HG03571 (cell line): ENCODE results near the gene TNFRSF6B.
"Not testable (repeated sequence)": the region's sequence is repeated elsewhere in the genome, so short reads cannot be mapped to it uniquely, and the experiment has no call there.

Source experiments
- ATAC-seq: cut with Tn5 transposase; IDR thresholded peaks from one replicate; pipeline ENCODE4 v1.9.1; 2021; ENCODE audit not compliant: unreplicated experiment

Gene TNFRSF6B

DNA sequence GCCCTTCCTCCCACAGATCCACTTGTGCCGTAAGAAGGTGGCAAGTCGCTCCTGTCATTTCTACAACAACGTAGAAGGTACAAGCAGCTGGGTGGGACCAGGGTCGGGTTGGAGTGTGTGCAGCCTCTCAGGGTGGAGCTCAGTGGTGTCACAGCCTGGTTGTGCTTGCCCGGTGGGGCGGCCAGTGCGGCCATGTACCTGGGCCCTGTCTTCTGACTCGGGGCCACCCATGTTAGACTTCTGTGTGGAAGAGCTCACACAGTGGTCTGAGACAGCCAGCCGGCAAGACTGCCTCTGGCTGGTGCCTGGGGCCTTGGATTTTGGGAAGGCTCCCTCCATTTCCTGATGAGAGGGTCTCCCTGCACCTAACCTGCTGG is 33.7 kb upstream of the TNFRSF6B start:
- ATAC-seq: no peak

DNA sequence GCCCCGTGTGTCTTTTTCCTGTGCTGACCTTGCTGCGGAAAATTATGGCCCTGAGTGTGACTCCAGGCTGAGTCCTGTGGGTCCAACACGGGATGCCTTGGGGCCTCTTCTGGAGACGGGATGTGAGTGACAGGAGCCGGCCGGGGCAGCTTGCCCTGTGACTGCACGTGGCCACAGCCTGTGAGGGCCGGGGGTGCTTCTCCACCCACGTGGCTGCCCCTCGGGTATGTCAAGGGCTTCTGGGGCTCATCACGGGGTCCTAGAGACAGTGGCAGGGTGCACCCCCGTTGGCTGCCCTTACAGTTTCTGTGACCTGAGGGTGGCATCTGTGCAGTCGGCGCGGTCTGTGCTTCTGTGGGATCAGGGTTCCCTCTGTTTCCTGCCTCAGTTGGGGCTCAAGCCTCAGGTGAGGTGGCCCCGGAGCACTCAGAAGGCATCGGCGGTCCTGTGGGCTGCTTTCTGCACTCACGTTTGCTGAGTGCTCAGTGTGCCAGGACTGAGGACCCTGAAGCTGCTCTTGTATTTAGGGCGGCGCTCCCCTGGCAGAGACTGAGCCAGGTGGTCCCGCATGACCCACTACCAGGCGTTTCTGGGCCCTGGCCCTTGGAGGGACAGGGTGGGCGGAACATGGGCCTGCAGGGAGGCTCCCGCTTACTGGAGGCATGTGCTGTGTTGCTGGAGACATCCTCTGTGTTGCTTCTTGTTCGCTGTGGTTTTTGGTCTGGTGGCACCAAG is 33.0 kb upstream of the TNFRSF6B start:
- ATAC-seq: no peak

DNA sequence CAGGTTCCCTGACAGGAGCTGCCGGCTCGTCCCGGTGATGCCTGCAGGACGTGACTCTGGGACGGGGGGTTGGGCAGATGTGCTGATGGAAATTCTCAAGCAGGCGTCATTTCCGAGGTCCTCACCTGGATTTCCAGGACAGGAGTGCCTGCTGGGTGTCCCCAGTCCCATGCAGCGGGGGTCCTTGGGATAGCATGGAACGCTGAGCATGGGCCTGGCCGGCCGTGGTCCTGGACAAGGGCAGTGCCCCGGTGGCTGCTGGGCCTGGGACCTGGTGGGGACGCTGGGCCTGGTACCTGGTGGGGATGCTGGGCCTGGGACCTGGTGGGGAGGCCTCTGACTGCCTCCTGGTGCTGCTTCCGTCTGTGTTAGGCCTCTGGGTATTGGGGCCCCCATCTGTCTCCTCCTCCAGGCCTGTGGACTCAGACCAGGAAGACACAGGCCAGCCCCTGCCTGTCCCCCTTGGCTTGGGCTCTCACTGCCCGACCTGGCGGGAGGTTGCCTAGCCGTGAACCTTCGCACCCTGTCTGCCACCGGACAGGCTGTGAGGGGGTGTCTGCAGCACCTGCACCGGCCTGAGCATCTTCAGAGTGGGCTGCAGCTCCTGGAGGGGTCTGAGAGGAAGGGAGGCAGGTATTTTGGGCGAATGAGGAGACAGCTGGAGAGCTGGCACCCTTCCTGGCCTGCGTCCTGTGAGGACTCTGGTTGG is 32.2 kb upstream of the TNFRSF6B start:
- no peak for ATAC-seq

DNA sequence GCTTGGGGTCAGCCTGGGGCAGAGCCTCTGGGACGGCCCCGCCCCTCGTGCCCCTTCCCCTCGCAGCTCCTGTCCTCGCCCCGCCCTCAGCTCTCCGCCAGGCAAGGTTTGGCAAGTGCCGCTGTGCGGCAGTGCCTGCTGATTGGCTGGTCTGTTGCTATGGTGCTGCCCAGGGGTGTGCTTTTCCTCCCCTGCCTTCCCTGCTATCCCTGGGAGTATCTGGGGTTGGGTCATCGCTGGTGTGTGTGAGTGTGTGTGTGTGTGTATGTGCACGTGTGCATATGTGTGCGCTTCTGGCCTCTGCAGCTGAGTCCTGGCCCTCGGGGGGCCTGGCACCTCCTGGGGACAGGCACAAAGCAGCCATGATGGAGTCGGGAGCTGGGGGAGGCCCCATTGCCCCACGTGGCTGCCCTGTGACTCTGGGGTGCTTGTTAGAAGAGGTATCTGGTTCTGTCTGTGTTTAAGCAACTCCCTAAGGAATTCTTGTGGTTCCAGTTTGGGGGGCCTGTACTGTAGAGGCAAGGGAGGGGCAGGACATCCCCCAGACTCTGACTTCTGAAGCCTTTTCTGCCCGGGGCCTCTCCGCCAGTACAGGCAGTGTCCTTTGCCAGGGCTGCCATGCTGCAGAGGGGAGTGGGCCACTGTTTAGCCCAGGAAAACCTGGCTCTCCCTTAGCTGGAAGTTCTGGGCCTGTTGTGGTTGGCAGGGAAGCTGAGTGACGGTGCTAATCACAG is 31.4 kb upstream of the TNFRSF6B start:
- no peak for ATAC-seq

DNA sequence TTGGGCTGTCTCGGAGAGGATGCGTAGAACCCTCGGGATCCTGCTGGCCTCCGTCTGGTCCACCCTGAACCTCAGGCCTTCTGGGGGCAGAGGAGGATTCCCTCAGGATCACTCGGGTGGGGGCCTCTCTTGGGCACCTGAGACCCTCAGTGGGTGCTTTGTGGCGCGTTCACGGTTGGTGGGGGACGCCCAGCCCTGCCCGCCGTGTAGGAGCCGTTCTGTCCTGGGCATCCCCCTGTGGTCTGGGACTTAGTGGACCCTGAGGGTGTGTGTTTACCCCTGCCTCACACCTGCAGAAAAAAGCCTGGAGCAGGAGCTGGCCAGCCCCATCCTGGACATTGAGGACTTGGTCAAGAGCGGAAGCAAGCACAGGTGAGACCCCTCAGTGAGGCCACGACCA is 30.7 kb upstream of the TNFRSF6B start:
- no peak for ATAC-seq

DNA sequence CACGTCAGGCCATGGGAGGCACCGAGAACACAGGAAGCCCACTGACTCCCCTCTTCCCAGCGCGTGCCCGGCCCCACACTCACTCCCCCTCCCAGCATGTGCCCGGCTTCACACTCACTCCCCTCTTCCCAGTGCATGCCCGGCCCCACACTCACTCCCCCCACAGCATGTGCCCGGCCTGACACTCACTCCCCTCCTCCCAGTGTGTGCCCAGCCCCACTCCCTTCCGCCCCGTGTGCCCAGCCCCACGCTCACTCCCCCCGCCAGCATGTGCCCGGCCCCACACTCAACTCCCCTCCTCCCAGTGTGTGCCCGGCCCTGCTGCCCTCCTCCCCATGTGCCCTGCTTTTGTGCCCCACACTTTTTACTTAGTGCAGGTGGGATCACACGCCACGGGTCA is 28.6 kb upstream of the TNFRSF6B start:
- no peak for ATAC-seq

DNA sequence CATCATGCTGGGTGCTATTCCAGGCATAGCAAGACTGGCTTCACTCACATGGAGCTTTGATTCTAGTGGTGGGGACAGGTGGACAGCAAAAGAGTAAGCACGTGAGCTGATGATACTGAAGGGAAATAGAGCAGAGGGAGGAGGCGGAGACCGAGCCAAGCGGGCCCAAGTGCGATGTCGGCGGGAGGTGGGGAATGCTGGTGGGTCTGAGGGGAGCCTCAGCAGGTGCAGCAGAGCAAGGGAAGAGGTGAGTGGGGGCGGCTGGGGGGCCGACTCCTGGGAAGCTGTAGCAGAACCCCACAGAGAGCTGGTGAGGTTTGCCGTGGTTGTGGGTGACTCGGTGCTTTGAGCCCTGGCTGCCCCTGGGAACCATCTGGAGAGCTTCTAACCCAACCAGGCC is 28.1 kb upstream of the TNFRSF6B start:
- no peak for ATAC-seq

DNA sequence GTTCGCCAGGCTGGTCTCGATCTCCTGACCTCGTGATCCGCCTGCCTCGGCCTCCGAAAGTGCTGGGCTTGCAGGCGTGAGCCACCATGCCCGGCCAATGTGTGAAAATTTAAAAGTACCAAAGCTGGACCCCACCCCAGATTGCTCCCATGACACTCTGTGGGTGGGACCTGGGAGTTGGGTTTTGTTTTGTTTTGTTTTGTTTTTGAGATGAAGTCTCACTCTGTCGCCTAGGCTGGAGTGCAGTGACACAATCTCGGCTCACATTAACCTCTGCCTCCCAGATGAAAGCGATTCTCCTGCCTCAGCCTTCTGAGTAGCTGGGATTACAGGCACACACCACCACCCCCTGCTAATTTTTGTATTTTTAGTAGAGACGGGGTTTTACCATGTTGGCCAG is 24.8 kb upstream of the TNFRSF6B start:
- ATAC-seq: not testable (repeated sequence)

DNA sequence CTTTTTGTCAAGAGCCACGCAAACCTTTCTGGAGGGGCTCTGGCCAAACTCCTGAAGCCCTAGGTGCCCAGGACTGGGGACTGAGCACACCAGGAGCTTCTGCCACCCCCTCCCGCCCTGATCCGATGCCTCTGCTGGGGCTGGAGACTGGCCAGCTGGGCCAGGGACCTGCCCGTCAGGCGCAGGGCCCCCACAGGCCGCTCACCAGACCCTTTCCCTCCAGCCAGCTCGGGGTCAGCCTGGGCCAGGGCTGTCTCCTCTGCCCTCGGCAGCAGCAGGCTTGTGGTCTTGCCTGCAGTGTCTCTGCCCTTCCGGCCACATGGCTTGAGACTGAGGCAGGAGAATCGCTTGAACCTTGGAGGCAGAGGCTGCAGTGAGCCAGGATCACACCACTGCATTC is 23.8 kb upstream of the TNFRSF6B start:
- ATAC-seq: no peak

DNA sequence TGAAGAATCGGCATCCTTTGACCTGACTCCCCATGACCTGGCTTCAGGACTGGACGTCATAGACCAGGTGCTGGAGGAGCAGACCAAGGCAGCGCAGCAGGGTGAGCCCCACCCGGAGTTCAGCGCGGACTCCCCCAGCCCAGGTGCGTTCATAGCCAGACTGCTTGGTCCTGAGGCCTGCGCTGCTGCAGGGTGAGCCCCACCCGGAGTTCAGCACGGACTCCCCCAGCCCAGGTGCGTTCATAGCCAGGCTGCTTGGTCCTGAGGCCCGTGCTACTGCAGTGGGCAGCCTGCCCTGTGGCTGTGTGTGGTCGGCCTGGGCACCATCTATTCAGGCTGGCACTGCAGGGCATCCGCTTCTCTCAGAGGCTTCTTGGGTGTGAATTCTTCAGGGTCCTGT is 22.5 kb upstream of the TNFRSF6B start:
- no peak for ATAC-seq

DNA sequence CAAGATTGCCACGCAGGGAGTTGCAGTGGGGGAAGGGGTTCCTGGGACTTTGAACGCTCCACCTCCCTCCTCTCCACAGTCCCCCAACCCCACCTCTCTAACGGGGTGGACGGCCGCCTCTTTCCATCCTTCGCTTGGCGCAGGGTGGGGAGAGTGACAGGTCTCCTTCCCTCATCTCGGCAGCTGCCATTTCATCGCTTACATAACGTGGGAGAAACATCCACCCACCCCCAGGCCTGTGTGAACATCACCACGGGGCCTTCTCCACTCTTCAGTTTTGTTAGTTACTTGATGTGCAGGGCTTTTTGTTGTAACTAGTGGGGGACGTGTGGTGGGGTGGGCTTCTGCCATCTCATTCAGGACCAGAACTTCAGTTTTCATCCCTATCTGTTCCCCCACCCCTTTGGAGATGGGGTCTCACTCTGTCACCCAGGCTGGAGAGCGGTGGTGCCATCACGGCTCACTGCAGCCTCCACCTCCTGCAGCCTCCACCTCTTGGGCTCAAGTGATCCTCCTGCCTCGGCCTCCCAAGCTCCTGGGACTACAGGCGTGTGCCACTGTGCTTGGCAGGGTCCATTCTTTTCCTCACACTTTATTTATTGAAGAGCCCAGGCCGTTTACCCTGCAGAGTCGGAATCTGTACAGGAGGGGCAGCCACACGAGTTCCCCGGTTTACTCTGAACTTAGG is 20.6 kb upstream of the TNFRSF6B start:
- no peak for ATAC-seq

DNA sequence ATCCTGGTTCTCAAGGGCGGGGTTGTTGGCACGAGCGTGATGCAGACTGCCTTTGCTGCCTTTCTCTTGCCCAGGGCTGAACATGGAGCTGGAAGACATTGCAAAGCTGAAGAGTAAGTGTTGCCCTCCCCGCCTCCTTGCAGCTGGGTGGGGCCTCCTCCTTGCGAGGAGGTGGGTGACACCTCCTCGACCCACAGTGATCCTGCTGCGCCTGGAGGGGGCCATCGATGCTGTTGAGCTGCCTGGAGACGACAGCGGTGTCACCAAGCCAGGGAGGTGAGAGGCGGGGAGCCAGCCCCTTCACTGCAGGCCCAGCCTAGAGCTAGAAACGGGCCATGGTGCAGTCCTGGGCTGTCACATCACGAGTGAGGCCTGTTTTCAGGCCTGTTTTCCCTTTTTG is 18.4 kb upstream of the TNFRSF6B start:
- no peak for ATAC-seq

DNA sequence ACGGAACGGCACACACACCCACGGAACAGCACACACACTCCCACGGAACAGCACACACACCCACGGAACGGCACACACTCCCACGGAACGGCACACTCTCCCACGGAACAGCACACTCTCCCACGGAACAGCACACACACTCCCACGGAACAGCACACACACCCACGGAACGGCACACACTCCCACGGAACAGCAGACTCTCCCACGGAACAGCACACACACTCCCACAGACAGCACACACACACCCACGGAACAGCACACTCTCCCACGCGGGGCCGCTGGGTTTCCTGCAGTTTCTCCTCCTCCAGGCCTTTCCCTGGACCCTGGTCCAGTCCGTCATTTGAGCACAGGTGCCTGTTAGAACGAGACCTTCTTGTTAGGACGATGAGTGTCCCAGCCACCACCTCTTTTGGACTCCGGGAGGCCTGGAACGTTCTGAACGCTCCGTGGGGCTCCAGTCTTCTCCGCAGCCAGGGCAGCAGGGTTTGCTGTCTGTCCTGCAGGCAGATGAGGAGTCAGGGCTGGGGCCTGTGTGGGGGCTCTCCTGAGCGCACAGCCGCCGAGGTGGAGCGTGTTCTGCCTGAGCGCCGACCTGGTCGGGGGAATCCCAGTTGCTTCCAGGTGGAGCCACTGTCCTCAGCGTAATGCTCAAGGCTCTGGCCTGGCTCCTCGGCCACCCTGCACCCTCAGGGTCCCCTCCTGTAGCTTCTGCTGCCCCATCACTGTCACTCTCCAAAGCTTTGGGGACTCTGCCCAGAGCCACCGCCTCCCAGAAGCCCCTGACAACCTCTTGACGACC is 17.6 kb upstream of the TNFRSF6B start:
- ATAC-seq: no peak

DNA sequence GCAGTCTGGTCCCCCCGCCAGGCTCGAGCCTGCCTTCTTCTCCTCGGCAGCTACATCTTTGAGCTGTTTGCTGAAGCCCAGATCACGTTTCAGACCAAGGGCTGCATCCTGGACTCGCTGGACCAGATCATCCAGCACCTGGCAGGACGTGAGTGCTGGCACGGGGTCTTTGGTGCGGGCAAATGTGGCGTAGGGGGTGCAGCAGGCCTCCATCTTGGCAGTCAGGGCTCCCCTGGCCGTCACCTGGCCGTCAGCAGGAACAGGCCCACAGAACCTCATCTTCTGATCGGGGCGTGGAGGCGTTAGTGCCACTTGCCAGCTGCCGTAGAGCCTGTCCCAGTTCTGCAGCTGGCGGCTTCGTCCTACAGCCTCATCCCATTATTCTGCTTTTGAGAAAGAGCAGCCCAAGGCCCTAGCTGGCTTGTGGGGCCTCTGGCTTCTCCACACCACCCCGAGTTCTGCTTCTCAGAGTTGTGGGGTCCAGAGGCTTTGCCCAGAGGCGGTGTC is 16.6 kb upstream of the TNFRSF6B start:
- ATAC-seq: no peak

DNA sequence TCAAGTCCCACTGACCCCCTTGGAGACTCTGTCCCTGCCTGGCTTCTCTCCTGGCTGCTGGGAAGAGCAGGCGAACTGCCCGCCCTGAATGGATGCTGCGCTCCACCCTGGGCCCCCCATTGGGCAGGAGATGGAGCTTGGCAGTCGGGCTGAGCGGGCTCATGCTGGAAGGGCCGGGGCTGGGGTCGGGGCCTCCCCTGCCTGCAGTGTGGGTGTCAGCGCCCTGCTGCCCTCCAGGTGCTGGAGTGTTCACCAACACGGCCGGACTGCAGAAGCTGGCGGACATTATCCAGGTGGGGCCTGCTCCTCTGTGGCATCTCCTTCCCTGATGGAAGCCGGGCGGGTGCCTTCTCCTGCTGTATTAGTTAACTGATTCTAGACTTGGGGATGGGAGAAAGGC is 16.0 kb upstream of the TNFRSF6B start:
- ATAC-seq: no peak

DNA sequence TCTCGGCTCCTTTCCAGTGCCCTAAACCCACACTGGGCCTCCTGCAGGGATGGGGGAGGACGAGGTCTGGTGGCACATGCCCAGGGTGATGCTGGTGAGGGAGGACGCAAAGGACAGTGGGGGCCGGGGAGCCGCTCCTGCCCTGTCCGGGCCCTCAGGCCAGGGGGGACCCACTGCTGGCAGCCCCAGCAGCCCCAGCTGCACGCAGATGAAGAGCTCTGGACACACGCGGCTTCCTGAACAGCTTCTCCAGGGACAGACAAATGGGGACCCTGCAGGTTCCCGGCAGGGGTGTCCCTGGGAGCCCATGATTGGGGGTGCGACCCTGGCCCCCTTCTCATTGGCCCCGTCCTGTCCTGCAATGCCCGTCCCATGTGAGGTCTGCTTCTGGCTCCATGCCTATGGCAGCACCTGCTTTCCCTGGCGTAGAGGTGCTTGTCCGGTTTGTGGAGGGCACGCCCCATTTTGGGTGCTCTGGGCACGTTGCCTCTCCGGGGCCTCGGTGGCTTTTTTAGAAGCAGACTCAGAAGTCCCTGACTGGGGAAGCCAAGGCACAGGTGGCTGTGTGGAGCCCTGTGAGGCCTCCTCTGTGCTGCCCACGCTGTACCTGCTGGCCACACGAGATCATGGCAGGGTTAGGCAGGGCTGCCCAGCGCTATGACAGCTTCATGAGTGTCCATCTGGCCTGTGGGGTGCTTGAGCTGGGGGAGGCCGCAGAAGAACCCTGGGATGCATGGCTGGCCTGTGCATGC is 15.4 kb upstream of the TNFRSF6B start:
- no peak for ATAC-seq

DNA sequence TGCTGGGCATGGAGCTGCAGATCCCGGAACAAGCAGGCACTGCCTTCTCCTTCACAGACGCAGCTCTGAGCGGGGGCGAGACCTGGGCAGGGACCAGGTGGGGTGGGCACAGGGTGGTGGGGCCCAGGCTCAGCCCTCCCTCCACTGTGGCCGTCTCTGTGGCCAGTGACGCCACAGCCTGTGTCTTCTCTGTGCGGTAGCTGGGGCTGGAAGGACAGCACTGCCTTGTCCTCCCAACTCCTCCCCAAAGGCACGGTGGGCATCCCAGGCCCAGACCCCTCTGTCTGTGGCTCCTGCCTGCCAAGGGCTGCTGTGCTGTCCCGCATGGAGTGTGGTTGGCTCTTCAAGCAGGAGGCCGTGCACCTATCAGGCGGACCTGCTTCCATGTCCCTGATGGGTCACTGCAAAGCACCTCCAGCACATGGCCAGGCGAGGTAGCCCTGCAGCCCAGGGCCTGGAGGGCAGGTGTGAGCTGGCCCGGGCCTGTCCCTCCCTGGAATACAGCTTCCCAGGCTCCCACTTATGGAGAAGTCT is 14.8 kb upstream of the TNFRSF6B start:
- no peak for ATAC-seq

DNA sequence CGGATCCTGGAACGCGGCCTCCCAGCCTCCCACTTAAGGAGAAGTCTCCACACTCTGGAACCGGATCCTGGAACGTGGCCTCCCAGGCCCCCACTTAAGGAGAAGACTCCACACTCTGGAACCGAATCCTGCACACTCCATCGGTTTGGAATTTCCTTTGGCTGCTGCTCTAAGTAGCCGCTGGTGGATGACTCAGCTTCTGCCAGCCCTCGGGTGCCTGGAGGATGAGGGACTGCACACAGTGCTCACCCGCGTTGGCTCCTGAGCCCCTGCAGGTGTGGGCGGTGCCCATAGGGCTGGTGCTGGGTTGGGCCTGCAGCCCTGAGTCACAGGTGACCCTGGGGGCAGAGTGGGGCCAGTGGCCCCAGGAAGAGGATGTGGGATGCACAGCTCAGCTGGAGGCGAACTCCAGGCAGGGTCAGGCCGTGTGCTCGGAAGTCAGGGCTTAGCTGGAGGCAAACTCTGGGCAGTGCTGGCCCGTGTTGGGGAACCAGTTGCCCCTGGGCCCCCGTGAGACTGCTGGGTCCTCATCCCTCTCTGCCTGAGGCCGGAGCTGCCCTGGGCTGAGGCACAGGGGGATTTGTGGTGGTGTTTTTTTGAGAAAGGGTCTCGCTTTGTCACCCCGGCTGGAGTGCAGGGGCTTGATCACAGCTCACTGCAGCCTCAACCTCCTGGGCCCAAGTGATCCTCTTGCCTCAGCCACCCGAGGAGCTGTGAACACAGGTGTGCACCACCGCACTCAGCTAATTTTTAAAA is 13.9 kb upstream of the TNFRSF6B start:
- ATAC-seq: no peak
